ENCODE results near the gene RAE1. TPM values are rescaled to one million over a fixed set of nuclear protein-coding genes. Genes with fewer than 3 reads are reported as not detected.

RAE1 gene
- polyA plus RNA-seq, 1 experiment: 39.0 TPM

DNA sequence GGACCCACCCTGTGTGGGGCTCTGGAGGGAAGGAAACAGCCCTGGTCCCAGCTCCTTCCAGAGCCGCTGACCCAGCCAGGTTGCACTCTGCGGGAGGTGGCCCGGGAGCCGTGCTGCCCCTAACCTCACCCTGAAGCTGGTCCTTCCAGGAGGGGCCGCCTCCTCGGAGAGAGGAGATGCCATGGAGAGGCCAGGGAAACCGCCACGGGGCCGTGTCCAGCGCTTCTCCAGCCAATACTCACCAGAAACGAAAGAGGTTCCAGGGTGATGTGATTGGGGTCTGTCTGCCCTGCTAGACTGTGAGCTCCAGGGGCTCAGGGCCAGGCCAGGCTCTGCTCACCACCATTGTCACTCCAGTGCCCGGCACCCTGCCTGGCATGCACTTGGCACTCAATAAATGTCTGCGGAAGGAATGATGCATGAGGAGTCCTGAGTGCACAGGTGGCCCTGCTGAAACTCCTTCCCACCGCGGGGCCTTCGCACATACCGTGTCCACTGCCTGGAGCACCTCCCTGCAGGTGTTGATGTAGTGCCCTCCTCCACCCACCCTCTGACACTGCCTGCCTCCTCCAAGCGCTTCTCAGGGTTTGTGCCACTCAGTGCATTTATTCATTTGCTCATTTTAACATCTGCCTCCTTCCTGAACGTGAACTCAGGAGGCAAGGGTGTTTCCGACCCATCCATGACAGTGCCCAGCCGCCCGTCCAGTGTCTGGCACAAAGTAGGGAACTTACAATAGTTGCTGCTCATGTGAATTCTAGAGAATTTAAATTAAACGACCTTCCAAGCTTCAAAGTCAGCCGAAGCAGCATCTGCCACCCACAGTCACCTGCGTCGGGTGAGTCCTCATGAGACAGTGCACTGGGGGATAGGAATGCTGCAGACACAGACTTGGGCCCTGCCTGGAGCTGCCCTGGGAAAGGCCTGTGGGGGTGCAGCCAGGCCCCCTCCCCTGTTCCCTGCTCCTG, 70.5 kb downstream of the RAE1 start:
- Histone ChIP-seq H3K36me3 (ENCODE audit: control insufficient read depth, insufficient read depth, low read length) (no peaks in the 10 kb centered on the region), H3K4me3 (ENCODE audit: low read depth, low read length) (no peak overlapping the region), H3K27me3 (ENCODE audit: control insufficient read depth, insufficient read depth, low read length) (peaks cover 9% of the 10 kb centered on the region; the same call in 1 of the 2 replicates)
- no peak for DNase-seq (ENCODE audit: low read depth)
- CTCF ChIA-PET: no interaction called here
- POLR2A ChIA-PET: no interaction called here
- TF ChIP-seq, protein P1, sequence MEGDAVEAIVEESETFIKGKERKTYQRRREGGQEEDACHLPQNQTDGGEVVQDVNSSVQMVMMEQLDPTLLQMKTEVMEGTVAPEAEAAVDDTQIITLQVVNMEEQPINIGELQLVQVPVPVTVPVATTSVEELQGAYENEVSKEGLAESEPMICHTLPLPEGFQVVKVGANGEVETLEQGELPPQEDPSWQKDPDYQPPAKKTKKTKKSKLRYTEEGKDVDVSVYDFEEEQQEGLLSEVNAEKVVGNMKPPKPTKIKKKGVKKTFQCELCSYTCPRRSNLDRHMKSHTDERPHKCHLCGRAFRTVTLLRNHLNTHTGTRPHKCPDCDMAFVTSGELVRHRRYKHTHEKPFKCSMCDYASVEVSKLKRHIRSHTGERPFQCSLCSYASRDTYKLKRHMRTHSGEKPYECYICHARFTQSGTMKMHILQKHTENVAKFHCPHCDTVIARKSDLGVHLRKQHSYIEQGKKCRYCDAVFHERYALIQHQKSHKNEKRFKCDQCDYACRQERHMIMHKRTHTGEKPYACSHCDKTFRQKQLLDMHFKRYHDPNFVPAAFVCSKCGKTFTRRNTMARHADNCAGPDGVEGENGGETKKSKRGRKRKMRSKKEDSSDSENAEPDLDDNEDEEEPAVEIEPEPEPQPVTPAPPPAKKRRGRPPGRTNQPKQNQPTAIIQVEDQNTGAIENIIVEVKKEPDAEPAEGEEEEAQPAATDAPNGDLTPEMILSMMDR (IDR thresholded peaks at IDR 0.05; ENCODE audit: insufficient read depth, low read depth, low read length): no peak

DNA sequence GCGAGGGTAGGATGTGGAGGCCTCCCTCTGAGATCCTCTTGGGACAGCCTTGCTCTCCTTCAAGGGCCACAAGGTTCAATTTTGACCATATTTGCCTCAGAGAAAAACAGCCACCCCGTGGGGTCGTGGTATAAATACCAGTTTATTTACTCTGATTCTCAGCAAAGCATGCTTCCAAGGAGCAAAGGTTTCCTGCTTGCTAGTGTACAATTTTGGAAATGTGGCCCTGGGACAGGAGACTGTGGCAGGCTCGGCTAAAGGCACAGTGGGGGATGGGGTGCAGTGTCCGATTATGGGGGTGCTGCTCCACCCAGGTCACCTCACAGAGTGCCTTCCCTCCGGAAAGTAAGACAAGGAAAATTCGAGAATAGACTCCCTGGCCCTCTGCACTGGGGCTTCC, 71.2 kb downstream of the RAE1 start:
- Histone ChIP-seq H3K27me3 (ENCODE audit: control insufficient read depth, insufficient read depth, low read length) (peaks cover 11% of the 10 kb centered on the region), H3K36me3 (ENCODE audit: control insufficient read depth, insufficient read depth, low read length) (no peaks in the 10 kb centered on the region), H3K4me3 (ENCODE audit: low read depth, low read length) (no peak overlapping the region)
- DNase-seq (ENCODE audit: low read depth): no peak
- ChIA-PET POLR2A (no interaction called here), CTCF (no interaction called here)
- TF ChIP-seq, protein P1 (IDR thresholded peaks at IDR 0.05; ENCODE audit: insufficient read depth, low read depth, low read length): no peak

DNA sequence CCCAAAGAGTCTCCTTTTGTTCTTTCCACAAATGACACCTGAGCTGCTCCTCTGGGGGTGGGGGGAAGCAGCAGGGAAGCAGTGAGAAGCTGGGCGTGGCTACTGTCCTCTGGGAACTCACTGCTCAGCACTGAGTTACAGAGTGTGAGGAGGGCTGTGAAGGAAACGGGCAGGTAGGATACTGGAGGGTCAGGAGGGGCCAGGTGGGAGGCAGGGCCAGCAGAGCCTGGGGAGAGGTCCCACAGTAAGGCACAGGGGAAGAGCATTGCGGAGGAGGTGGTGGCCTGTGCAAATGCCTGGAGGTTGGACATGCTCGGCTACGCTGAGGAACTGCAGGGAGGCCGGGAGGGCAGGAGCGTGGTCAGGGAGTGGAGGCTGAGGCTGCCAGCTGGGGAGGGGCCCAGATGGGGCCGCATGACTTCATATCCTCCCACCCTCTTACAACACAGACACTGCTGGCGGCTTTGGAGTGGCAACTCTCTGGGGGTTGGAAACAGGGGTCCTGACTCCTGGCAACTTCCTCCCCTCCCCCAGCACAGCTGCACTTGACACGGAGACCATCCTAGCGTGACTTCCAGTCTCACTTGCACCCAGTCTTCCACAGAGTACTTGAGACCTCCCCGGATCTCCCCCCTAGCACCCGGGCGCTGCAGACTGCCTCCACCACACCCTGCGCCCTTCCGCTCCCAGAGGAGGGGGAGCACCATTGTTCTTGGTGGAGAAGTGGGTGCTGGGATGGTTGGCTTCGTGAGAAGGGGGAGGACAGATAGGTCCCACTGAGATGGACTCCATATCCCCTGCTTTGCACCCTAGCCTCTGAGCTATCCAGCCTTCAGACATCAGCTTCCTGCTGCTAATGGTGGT, 74.3 kb downstream of the RAE1 start:
- DNase-seq (ENCODE audit: low read depth): no peak
- TF ChIP-seq, protein P1 (IDR thresholded peaks at IDR 0.05; ENCODE audit: insufficient read depth, low read depth, low read length): no peak
- CTCF ChIA-PET: interaction anchor here (1.1 kb wide), 1 partner anchor 70 kb away, joined by 4 read pairs; no protein-coding TSS in a partner anchor
- POLR2A ChIA-PET: no interaction called here
- no peak overlapping the region for H3K4me3 ChIP-seq (ENCODE audit: low read depth, low read length)
- no peaks in the 10 kb centered on the region for H3K36me3 ChIP-seq (ENCODE audit: control insufficient read depth, insufficient read depth, low read length)
- H3K27me3 ChIP-seq (ENCODE audit: control insufficient read depth, insufficient read depth, low read length): peaks cover 7% of the 10 kb centered on the region

DNA sequence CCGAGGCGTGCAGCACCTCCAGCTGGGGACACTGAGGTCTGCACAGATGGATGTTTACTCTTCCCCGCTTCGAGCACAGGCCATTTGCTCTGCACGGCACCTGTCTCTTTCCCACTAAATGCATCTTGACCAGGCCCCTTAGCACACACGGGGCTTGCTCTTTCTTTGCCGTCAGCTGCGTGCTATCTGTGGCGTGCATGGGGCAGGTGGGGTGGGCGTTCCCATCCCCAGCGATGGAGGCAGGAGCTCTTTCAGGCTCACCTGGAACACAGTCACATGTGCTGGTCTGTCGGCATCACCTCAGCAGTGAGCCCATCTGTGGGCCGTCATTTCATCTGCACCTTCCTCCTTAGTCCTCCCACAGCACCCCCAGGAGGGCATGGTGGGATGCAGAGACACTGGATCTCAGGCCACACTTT, 75.2 kb downstream of the RAE1 start:
- Histone ChIP-seq H3K27me3 (ENCODE audit: control insufficient read depth, insufficient read depth, low read length) (peaks cover 7% of the 10 kb centered on the region), H3K4me3 (ENCODE audit: low read depth, low read length) (no peak overlapping the region), H3K36me3 (ENCODE audit: control insufficient read depth, insufficient read depth, low read length) (no peaks in the 10 kb centered on the region)
- TF ChIP-seq, protein P1 (IDR thresholded peaks at IDR 0.05; ENCODE audit: insufficient read depth, low read depth, low read length): no peak
- ChIA-PET POLR2A (no interaction called here), CTCF (interaction anchor here (0.9 to 1.1 kb wide), 2 partner anchors 9 to 69 kb away, joined by 3 to 4 read pairs; no protein-coding TSS in a partner anchor)
- no peak for DNase-seq (ENCODE audit: low read depth)

DNA sequence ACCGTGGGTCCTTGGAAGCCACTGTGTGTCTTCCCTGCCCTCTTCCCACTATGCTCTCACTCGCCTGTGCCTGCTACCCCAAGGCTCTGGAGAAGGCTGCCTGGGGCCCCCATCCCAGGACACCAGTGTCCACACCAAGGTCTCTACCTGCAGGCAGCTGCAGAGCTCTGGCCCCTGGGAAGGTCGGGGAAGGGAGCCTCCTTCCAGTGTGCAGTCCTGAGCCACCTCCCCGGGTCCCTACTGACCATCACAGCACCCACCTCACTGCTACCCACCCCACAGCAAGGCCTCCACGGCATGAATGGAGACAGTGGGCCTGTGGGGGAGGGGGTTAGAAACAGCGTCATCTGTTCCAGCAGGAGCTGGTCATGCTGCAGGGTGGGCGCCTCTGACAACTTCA, 75.8 kb downstream of the RAE1 start:
- CTCF ChIA-PET: interaction anchor here (0.9 kb wide), 1 partner anchor 8 kb away, joined by 3 read pairs; no protein-coding TSS in a partner anchor
- H3K36me3 ChIP-seq (ENCODE audit: control insufficient read depth, insufficient read depth, low read length): no peaks in the 10 kb centered on the region
- H3K27me3 ChIP-seq (ENCODE audit: control insufficient read depth, insufficient read depth, low read length): peaks cover 5% of the 10 kb centered on the region
- TF ChIP-seq, protein P1 (IDR thresholded peaks at IDR 0.05; ENCODE audit: insufficient read depth, low read depth, low read length): no peak
- POLR2A ChIA-PET: no interaction called here
- DNase-seq (ENCODE audit: low read depth): no peak
- no peak overlapping the region for H3K4me3 ChIP-seq (ENCODE audit: low read depth, low read length)
